ENCODE results near the gene KANK2.

GRCh38 chr19:11238781-11239376 lies 41.5 kb upstream of the KANK2 start:
- TF ChIP-seq GRHL2 (CRISPR knock-in tag; IDR thresholded peaks at IDR 0.05; ENCODE audit: insufficient replicate concordance, severe bottlenecking) = no peak
- TF ChIP-seq JUN (CRISPR knock-in tag; IDR thresholded peaks at IDR 0.05) = no peak
- no peak for TF ChIP-seq ARID4B (CRISPR knock-in tag; IDR thresholded peaks at IDR 0.05; ENCODE audit: borderline replicate concordance)
- no peak for TF ChIP-seq CREM (CRISPR knock-in tag; IDR thresholded peaks at IDR 0.05)
- no peak for TF ChIP-seq FOXK1 (CRISPR knock-in tag; IDR thresholded peaks at IDR 0.05)
- no peak for TF ChIP-seq CTCF (IDR thresholded peaks at IDR 0.05)
- no peak for TF ChIP-seq FOXJ3 (CRISPR knock-in tag; IDR thresholded peaks at IDR 0.05; ENCODE audit: borderline replicate concordance)
- no peak for TF ChIP-seq SMAD3 (CRISPR knock-in tag; IDR thresholded peaks at IDR 0.05; ENCODE audit: borderline replicate concordance)
- TF ChIP-seq FOXP1 (CRISPR knock-in tag; IDR thresholded peaks at IDR 0.05; ENCODE audit: borderline replicate concordance) = no peak
- TF ChIP-seq SP1 (CRISPR knock-in tag; conservative IDR thresholded peaks at IDR 0.05) = no peak
